SHP77 treated with DMSO at 0.1 percent for 48 hours (cell line): Measurements from ENCODE around the gene TANC1.

ENCODE experiments used
- DNase-seq: peaks from one replicate; lab custom pipeline; 2025; lab: John Stamatoyannopoulos, UW

The TANC1 gene

GRCh38 chr2:159118115-159118858 is 149.8 kb downstream of the TANC1 start:
- peak; percentile 11 for DNase-seq

- DNase-seq = no peak
These were observed 150.5 kb downstream of the TANC1 start for GRCh38 chr2:159118859-159119500.

DNA sequence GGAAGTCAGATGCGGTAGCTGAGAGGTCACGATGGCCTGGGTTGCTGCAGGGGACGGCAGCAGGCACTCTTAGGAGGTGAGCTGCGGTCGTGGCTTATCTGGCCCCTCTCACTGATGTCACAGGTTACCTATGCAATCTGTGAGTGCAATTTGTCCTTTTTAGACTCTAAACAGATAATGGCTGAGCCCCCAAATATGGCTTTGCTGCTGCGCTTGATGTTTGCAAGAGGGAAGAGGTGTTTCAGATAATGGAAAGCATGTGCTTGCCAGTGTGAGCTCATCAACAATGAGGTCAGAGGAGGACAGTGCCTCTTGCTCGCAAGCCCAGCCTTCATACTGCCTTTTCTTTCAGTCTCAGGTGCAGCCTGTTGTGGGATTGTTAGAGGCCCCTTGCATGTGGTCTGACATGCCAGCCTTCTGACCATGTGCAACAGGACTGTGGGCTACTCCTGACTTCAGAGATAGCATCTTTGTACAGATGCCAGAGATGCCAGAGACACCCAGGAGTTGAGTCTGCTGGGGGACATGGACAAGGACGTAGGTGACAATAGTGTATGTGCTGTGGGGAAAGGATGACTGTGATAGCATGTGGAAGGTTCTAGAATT is 151.3 kb downstream of the TANC1 start:
- DNase-seq = no peak

- DNase-seq = no peak
These were observed 155.3 kb downstream of the TANC1 start for GRCh38 chr2:159123786-159124185.

DNA sequence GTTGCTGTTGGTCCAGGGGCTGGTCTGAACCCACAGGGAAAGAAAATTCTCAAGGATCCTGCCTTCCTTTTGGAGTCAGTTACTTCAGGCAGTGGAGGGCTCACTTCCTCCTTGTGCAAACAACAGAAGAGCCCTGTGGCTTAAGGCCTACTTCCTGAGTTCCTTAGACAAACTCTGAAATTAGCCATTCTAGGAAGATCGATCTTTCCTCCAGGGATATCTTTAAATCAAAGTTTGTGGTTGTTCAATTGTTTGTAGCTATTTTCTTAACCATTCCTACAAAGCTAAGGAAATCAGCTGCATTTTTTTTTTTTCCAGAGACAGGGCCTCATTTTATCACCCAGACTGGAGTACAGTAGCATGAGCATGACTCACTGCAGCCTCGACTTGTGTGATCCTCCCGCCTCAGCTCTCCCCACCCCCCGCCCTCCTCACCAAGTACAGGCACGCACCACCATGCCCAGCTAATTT is 156.0 kb downstream of the TANC1 start:
- no peak for DNase-seq

DNA sequence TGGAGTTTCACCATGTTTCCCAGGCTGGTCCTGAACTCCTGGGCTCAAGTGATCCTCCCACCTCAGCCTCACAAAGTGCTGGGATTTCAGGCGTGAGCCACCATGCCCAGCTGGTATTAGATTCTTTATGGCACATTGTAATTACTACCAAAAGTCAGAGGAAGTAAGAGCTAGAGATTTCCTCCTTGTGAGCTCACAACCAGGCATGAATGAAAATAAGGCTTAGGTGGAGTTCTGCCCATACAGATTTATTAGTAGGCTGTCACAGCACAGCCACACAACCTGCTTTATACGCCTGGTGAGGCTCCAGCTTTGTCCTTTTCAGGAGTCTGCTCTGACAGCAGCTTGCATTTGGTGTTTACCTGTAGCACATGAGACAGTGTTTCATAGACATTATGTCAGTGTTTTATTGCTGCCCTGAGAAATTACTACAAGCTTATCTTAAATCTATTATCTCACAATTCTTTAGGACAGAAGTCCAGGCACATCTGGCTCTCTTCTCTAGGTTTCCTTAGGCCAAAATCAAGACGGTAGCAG is 156.6 kb downstream of the TANC1 start:
- DNase-seq = no peak

GRCh38 chr2:159125858-159126257 is 157.4 kb downstream of the TANC1 start:
- DNase-seq = no peak

GRCh38 chr2:159126432-159127022 is 158.1 kb downstream of the TANC1 start:
- DNase-seq = no peak

DNA sequence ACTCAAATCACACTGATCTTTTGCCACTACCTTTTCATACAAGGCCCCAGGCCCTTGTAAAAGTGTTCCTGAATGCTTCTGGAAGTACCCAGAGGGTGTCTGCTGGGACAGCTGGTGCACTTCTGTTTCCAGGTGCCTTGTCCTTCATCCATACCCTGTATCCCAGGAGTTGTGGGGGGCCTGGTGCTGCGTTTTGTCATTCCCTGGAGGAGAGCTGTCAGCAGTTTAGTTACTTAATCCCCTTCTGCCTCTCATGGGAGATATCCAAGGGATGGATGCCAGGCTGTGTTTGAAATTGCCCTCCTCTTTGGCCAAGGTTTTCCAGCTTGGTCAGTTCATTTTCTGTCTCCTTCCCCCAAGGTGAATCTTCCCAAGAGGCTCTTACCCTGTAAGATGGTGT is 159.8 kb downstream of the TANC1 start:
- no peak for DNase-seq

DNA sequence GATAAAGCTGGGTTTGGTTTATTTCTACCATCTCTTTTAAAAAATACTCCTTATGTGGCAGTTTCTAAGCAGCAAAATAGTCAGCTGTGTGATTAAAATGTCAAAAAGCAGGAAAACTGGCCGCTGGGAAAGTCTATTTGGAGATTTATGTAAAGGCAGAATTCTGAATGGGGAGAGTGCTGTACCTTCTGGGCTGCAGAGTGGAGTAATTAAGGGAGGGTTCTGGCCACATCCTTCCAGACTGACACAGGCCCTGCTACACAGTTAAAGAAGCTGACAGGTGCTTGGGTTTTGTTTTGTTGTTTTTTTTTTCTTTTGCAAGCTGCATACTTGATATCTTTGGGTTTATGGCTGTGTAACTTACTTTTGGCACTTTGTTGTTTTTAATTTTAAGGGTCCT is 160.8 kb downstream of the TANC1 start:
- DNase-seq = no peak

- no peak for DNase-seq
These were observed 161.4 kb downstream of the TANC1 start for GRCh38 chr2:159129824-159130223.

DNA sequence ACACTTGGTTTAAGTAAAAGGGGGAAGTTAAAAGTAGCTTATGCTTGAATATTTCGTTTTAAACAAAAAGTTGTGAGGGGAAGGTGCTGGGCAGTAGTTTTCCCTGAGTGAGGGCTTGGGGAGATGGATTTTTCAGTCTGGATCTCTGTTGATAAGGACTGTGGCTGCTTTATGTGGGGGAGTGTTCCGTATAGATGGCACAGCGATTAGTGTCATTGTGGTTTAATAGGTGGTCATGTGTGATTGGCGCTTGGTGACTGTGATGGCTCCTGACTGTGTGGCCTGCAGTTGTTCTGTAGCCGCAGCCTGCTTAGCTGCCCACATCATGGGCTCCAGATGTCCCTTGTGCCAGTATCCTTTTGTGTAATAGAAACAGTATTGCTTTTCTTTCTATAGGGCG is 161.9 kb downstream of the TANC1 start:
- no peak for DNase-seq

DNA sequence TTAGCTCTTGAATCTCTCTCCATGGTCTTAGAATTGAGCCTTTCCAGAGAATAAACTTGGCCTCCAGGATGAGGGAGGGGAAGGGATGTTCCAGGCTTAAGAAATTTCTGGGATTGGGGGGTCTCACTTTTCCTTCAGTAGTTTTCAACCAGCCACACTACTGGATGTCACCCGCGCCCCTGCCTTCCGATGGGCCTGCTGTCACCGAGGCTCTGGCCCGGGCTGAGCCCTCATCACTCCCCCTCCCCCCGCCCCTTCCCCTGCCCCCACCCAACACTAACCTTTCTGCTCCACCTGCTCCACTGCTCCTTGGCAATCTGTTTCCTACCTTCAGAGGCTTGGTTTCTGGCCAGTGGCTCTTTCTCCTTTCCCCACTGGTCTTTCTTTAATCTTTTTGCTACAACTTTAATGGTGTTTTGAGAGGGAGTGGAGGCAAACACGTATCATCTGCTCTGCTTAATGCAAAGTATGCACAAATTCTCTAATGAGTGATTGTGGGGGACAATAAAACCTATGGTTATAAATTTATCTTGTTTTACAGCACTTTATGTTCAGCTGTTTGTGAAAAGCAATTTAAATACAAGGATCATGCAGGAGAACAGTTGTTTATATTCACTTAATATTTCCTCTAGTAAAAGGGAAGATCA is 162.9 kb downstream of the TANC1 start:
- no peak for DNase-seq

GRCh38 chr2:159131914-159132281 is 163.5 kb downstream of the TANC1 start:
- DNase-seq = no peak

DNA sequence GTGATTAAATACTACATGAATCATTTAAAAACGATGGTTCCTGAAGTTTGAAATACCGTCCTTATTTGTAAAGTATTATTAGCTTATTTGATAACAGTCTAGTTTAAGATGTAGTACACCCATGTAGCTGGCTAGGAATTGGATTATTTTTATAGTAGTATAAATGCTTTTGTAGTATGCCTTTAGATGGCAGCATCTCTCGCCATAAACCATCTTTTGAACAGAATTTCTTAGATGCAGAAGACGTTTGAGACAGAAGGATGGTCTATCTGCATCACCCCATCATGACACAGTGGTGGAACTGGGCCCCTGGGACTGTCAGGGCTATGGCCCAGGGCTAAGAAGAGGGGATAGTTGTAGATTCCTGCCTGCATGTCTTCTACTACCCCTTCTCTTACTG is 165.4 kb downstream of the TANC1 start:
- DNase-seq = no peak

DNA sequence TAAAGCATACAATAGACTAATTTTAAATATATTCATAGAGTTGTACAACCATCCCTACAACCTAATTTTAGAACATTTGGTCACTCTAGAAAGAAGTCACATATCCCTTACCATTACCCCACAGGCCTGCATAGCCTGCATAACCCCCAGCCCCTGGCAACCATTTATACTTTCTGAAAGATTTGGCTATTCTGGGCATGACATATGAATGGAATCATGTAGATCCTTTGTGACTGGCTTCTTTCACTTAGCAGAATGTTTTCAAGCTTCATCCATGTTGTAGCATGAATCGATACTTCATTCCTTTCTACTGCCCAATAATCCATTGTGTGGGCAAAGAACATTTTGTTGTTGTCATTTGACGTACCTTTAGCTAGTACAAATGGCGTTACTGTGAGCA is 166.5 kb downstream of the TANC1 start:
- DNase-seq = no peak

DNA sequence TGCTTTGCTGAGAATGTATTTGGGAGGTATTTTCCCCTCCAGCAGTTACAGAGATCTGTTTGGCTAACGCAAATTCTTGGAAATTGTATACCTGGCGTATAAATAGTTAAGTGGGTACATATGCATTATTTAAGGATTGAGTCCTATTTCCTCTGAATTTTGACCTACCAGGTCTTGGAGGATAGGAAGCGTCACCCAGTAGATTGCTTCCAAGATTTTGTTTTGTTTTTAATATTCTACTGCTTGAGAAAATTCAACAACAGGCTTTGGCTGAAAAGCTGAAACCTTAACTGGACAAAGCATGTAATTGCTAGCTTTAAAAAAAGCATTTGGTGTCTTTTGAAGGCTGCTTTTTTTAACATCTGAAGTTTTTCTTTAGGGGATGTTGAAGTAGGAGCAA is 168.0 kb downstream of the TANC1 start:
- DNase-seq = no peak

- no peak for DNase-seq
These were observed 169.2 kb downstream of the TANC1 start for GRCh38 chr2:159137511-159138241.

DNA sequence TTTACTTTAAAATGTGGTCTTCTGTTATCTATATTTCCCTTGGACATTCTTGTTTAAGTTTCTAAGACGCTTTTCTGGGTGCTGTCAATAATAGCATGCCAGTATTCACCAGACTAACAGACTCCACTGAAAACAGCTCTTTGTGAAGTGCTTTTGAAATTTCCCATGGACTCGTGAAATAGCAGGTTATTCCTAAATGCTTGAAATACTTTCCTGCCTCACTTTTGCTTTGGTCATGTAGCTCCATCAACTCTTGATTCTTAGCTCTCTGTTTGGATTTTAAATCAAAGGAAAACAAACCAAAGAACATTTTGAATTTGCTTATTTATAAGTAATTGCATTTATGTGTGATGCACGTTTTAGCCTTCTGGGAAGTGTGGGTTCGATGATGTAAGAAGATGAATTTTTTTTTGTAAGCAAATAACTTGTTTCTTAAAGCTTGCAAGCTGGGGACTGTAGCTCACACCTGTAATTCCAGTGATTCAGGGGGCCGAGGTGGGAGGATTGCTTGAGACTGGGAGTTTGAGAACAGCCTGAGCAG is 170.3 kb downstream of the TANC1 start:
- no peak for DNase-seq

DNA sequence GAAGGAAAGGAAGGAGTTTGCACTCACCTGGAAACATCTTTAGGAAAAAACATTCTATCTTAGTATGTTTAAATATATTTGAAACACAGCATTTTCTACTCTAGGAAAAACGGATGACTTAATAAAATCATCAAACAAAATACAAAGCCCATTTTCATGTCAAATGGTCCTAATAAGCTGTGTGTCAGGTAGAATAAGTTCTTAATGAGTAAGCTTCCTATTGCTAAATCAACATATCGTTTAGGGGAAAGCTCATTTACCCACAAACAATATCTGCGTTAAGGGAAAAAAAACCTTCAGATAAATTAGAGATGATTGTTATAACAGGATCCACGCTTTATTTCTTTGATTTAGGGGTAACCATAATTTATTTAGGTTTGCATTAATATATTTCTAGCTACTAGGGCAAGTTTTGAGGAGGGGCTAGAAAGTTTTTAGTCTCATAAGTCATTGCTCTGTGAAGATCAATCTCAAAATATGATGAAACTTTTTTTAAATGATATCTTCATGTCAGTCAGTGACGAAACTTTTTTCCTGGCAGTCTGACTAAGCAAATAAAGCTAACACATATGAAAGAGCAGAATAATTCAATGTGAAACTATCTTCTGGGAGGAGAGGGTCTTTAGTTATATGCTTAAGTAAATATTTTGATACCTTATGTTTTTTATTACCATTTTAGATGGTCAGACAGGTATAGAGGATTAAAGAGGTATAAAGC is 170.9 kb downstream of the TANC1 start:
- DNase-seq = no peak
